Calu3 (cell line): ENCODE measurements around the gene RXFP3. TPM values are rescaled to one million over a fixed set of nuclear protein-coding genes. Genes with fewer than 3 reads are reported as not detected.

ENCODE experiments used
- BruUV-seq: library from RNA; stranded (reverse); fragments of 400-500 nt; replicated peaks from 2 replicates; lab custom pipeline; 2021; lab: Mats Ljungman, UMichigan
- CTCF ChIA-PET: fragments of 300-600 bp; sonication (Branson Sonifier 250); formaldehyde crosslinking; loops from one replicate; lab custom pipeline; 2022; ENCODE audit warnings: antibody characterized with exemption; lab: Charles Lee
- DNase-seq: peaks from one replicate; pipeline ENCODE4 v3.0.0; 2022
- H3K27ac Mint-ChIP-seq: one replicate; pipeline ENCODE4 v1.8.0; 2022; ENCODE audit warnings: mixed read lengths; ENCODE audit not compliant: unreplicated experiment
- H3K27me3 Mint-ChIP-seq: one replicate; pipeline ENCODE4 v1.8.0; 2022; ENCODE audit warnings: mixed read lengths; ENCODE audit not compliant: unreplicated experiment
- H3K36me3 Mint-ChIP-seq: one replicate; pipeline ENCODE4 v1.8.0; 2022; ENCODE audit warnings: mild to moderate bottlenecking, moderate library complexity, mixed read lengths; ENCODE audit not compliant: insufficient read depth, unreplicated experiment
- H3K4me1 Mint-ChIP-seq: one replicate; pipeline ENCODE4 v1.8.0; 2022; ENCODE audit warnings: mild to moderate bottlenecking, low read depth, mixed read lengths; ENCODE audit not compliant: unreplicated experiment
- H3K4me3 Mint-ChIP-seq: one replicate; pipeline ENCODE4 v1.8.0; 2022; ENCODE audit warnings: mild to moderate bottlenecking, low read depth, moderate library complexity, mixed read lengths; ENCODE audit not compliant: unreplicated experiment
- H3K9me3 Mint-ChIP-seq: one replicate; pipeline ENCODE4 v1.8.0; 2022; ENCODE audit warnings: low read depth, mixed read lengths; ENCODE audit not compliant: unreplicated experiment
- CTCF ChIP-seq: fragments of 200-600 bp; IDR thresholded peaks from one replicate; pipeline ENCODE4 v1.8.0; 2022; ENCODE audit warnings: antibody characterized with exemption; ENCODE audit not compliant: unreplicated experiment
- intact Hi-C: fragments of 100-400 bp; cut with micrococcal nuclease; formaldehyde crosslinking; loops from one replicate; pipeline ENCODE4 v1.10.0; 2022; ENCODE audit not compliant: unreplicated experiment
- total RNA-seq: library from RNA; stranded (reverse); gene quantifications from 2 replicates; pipeline ENCODE4 v1.2.3, GENCODE V29; 2022

Gene RXFP3
- total RNA-seq, 1 experiment from 2014 or later, result not detected

GRCh38 chr5:33957577-33958150 is 21.5 kb downstream of the RXFP3 start:
- no TSS peak for BruUV-seq
- Mint-ChIP-seq H3K4me1 (no peaks in the 10 kb centered on the region), H3K36me3 (no peaks in the 10 kb centered on the region), H3K27ac (no peak overlapping the region), H3K4me3 (no peak overlapping the region), H3K27me3 (peaks cover 16% of the 10 kb centered on the region), H3K9me3 (no peaks in the 10 kb centered on the region)
- intact Hi-C loops, result no loop called here
- TF ChIP-seq CTCF, result no peak
- CTCF ChIA-PET, result interaction anchor here (0.6 kb wide), 1 partner anchor 603 kb away, joined by 3 read pairs; no protein-coding TSS in a partner anchor
- no peak for DNase-seq

GRCh38 chr5:33958176-33958575 is 22.0 kb downstream of the RXFP3 start:
- no peaks in the 10 kb centered on the region for H3K9me3 Mint-ChIP-seq
- intact Hi-C loops, result no loop called here
- H3K27ac Mint-ChIP-seq, result no peak overlapping the region
- CTCF ChIA-PET, result no interaction called here
- H3K4me3 Mint-ChIP-seq, result no peak overlapping the region
- DNase-seq, result no peak
- no TSS peak for BruUV-seq
- no peaks in the 10 kb centered on the region for H3K36me3 Mint-ChIP-seq
- no peak for TF ChIP-seq CTCF
- no peaks in the 10 kb centered on the region for H3K4me1 Mint-ChIP-seq
- peaks cover 16% of the 10 kb centered on the region for H3K27me3 Mint-ChIP-seq

- no peaks in the 10 kb centered on the region for H3K4me1 Mint-ChIP-seq
- CTCF ChIA-PET, result no interaction called here
- no peaks in the 10 kb centered on the region for H3K36me3 Mint-ChIP-seq
- no peak overlapping the region for H3K27ac Mint-ChIP-seq
- TF ChIP-seq CTCF, result no peak
- H3K27me3 Mint-ChIP-seq, result peaks cover 16% of the 10 kb centered on the region
- BruUV-seq, result no TSS peak
- intact Hi-C loops, result no loop called here
- no peak for DNase-seq
- no peaks in the 10 kb centered on the region for H3K9me3 Mint-ChIP-seq
- H3K4me3 Mint-ChIP-seq, result no peak overlapping the region
Observed at GRCh38 chr5:33964132-33964700, 28.0 kb downstream of the RXFP3 start.

- intact Hi-C loops, result no loop called here
Observed at GRCh38 chr5:33966805-33967204, 30.6 kb downstream of the RXFP3 start.

More at GRCh38 chr5:33966805-33967204, 30.6 kb downstream of the RXFP3 start:
- no peak for TF ChIP-seq CTCF
- no peaks in the 10 kb centered on the region for H3K4me1 Mint-ChIP-seq
- DNase-seq, result no peak
- no peak overlapping the region for H3K27ac Mint-ChIP-seq
- BruUV-seq, result no TSS peak
- H3K27me3 Mint-ChIP-seq, result peaks cover 7% of the 10 kb centered on the region
- CTCF ChIA-PET, result no interaction called here
- no peaks in the 10 kb centered on the region for H3K9me3 Mint-ChIP-seq
- H3K36me3 Mint-ChIP-seq, result no peaks in the 10 kb centered on the region
- H3K4me3 Mint-ChIP-seq, result no peak overlapping the region
